Ishikawa (cell line): Measurements from ENCODE around the gene TMEM252.

ENCODE experiments used
- CEBPB ChIP-seq: IDR thresholded peaks from 2 replicates; pipeline ENCODE4 v1.6.1; 2012
- CREB1 ChIP-seq: IDR thresholded peaks from 2 replicates; pipeline ENCODE4 v1.6.1; 2012; ENCODE audit warnings: low read depth
- EGR1 ChIP-seq: IDR thresholded peaks from 2 replicates; pipeline ENCODE4 v1.6.1; 2012
- EP300 ChIP-seq: IDR thresholded peaks from 2 replicates; pipeline ENCODE4 v1.6.1; 2012; ENCODE audit warnings: borderline replicate concordance
- FOXM1 ChIP-seq: IDR thresholded peaks from 2 replicates; pipeline ENCODE4 v1.6.1; 2012; ENCODE audit warnings: low read depth, borderline replicate concordance
- NFIC ChIP-seq: IDR thresholded peaks from 2 replicates; pipeline ENCODE4 v1.6.1; 2012
- RAD21 ChIP-seq: IDR thresholded peaks from 2 replicates; pipeline ENCODE4 v1.6.1; 2012; ENCODE audit warnings: low read depth
- TAF1 ChIP-seq: IDR thresholded peaks from 2 replicates; pipeline ENCODE4 v1.6.1; 2012; ENCODE audit warnings: low read depth, mild to moderate bottlenecking
- TCF12 ChIP-seq: IDR thresholded peaks from 2 replicates; pipeline ENCODE4 v1.6.1; 2012; ENCODE audit warnings: low read depth
- TEAD4 ChIP-seq: IDR thresholded peaks from 2 replicates; pipeline ENCODE4 v1.6.1; 2012
- YY1 ChIP-seq: IDR thresholded peaks from 2 replicates; pipeline ENCODE4 v1.6.1; 2012; ENCODE audit warnings: low read depth
- ZBTB7A ChIP-seq: IDR thresholded peaks from 2 replicates; pipeline ENCODE4 v1.6.1; 2012; ENCODE audit warnings: low read depth
- TF ChIP-seq, protein P1 (sequence below): IDR thresholded peaks from 2 replicates; pipeline ENCODE4 v1.6.1; 2012
- TF ChIP-seq, protein P2 (sequence below): IDR thresholded peaks from 2 replicates; pipeline ENCODE4 v1.6.1; 2012; ENCODE audit warnings: low read depth, mild to moderate bottlenecking
- TF ChIP-seq, protein P3 (sequence below): IDR thresholded peaks from 2 replicates; pipeline ENCODE4 v1.6.1; 2012

Gene TMEM252

DNA sequence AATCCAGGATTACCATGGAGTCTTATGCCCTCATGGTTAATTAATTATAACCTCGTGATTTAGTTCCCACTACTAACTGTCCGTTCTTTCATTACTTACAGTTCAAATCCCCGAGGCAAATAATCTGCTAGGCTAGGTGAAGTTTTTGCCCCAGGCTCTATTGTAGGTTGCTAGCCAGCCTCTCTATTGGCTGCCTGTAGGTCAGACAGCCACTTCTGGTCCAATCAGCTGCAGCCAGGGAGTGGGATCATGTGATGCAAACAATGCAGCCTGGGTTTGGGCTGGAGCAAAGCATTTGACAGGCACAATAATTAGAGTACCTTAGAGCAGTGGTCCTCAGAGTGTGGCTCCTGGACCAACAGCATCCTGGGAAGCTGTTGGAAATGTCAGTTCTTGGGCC, 17.7 kb downstream of the TMEM252 start:
- TF ChIP-seq YY1 = no peak
- TF ChIP-seq, protein P1, sequence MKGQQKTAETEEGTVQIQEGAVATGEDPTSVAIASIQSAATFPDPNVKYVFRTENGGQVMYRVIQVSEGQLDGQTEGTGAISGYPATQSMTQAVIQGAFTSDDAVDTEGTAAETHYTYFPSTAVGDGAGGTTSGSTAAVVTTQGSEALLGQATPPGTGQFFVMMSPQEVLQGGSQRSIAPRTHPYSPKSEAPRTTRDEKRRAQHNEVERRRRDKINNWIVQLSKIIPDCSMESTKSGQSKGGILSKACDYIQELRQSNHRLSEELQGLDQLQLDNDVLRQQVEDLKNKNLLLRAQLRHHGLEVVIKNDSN = 0 out of 2 replicates have a peak, but pooled peaks have one; percentile 5

DNA sequence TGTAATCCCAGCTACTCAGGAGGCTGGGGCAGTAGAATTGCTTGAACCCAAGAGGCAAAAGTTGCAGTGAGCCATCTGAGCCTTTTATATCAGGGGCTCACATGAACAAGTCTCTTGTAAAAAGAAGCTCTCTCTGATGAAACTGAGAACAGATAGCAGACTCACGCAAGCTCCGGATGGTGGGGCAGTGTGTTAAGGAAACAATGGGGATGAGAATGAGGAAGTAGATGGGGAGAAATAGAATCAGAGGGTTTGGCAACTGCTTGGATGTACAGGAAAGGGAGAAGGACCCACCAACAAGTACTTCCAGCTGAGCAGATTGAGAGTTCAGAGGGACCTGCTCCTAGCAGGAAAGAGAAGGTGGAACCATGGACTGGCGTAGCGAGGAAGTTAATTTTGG, 18.6 kb downstream of the TMEM252 start:
- TF ChIP-seq FOXM1 (no peak), TAF1 (no peak), RAD21 (no peak), YY1 (no peak), CREB1 (no peak), ZBTB7A (no peak), TCF12 (no peak)
- TF ChIP-seq, protein P2, sequence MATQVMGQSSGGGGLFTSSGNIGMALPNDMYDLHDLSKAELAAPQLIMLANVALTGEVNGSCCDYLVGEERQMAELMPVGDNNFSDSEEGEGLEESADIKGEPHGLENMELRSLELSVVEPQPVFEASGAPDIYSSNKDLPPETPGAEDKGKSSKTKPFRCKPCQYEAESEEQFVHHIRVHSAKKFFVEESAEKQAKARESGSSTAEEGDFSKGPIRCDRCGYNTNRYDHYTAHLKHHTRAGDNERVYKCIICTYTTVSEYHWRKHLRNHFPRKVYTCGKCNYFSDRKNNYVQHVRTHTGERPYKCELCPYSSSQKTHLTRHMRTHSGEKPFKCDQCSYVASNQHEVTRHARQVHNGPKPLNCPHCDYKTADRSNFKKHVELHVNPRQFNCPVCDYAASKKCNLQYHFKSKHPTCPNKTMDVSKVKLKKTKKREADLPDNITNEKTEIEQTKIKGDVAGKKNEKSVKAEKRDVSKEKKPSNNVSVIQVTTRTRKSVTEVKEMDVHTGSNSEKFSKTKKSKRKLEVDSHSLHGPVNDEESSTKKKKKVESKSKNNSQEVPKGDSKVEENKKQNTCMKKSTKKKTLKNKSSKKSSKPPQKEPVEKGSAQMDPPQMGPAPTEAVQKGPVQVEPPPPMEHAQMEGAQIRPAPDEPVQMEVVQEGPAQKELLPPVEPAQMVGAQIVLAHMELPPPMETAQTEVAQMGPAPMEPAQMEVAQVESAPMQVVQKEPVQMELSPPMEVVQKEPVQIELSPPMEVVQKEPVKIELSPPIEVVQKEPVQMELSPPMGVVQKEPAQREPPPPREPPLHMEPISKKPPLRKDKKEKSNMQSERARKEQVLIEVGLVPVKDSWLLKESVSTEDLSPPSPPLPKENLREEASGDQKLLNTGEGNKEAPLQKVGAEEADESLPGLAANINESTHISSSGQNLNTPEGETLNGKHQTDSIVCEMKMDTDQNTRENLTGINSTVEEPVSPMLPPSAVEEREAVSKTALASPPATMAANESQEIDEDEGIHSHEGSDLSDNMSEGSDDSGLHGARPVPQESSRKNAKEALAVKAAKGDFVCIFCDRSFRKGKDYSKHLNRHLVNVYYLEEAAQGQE = no peak
- TF ChIP-seq, protein P3, sequence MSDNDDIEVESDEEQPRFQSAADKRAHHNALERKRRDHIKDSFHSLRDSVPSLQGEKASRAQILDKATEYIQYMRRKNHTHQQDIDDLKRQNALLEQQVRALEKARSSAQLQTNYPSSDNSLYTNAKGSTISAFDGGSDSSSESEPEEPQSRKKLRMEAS = no peak

DNA sequence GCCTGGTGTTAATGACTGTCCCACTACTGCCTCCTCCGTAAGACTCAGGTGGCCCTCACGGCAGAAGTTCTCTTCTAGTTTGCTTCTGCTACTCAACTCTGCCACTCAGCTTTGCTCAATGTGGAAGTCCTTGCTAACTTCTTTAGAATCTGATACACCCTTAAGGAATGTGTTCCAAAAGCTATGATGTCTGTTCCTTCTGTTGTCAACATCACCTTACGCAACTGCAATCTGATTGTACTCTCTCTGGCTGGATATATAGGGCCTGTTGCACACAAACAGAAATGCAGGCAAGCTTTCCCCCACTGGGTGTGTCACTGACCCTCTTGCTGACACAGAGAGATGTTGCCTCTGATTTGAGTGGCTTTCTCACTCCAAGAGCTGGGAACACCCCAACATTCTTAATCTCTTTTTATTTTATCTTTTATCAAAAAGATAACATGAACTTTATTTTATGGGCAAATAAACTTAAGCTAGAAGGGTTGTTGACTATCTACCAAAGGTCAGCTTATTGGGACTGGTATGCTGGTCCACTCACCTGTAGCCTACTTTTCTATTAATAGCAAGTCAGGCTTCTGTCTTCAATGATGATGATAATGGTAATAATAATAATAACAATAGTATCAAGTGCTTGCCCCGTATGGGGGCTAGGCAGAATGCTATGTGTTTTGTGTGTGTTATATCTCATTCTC, 25.2 kb downstream of the TMEM252 start:
- TF ChIP-seq YY1 = no peak
- no peak for TF ChIP-seq TAF1
- no peak for TF ChIP-seq CREB1
- no peak for TF ChIP-seq TCF12
- no peak for TF ChIP-seq EP300
- TF ChIP-seq, protein P2 = no peak
- TF ChIP-seq EGR1 = no peak
- TF ChIP-seq NFIC = no peak
- no peak for TF ChIP-seq FOXM1
- TF ChIP-seq, protein P1 = no peak
- no peak for TF ChIP-seq ZBTB7A
- no peak for TF ChIP-seq CEBPB
- TF ChIP-seq RAD21 = no peak
- TF ChIP-seq TEAD4 = no peak
- TF ChIP-seq, protein P3 = no peak

- TF ChIP-seq RAD21 (no peak), NFIC (no peak), TEAD4 (no peak), FOXM1 (no peak), ZBTB7A (no peak)
- TF ChIP-seq, protein P2 = no peak
These were observed 26.7 kb downstream of the TMEM252 start for GRCh38 chr9:68513981-68514380.

GRCh38 chr9:68513385-68513784, 27.3 kb downstream of the TMEM252 start:
- TF ChIP-seq, protein P2 = no peak
